CD4-positive, CD25-positive, alpha-beta regulatory T cell (primary cell): Measurements from ENCODE around the gene COL17A1. TPM values are rescaled to one million over a fixed set of nuclear protein-coding genes. Genes with fewer than 3 reads are reported as not detected.

Experiments used
- ATAC-seq, 2 donors: fragments of 150-1000 bp; cut with Tn5 transposase; one replicate each; pipeline ENCODE4 v1.10.0; 2021; ENCODE audit warnings: low read depth in 2 of 2, moderate number of reproducible peaks in 2 of 2, moderate library complexity in 1 of 2
- DNase-seq, 3 donors: peaks; one replicate each; pipeline versions ENCODE4 v3.0.0 to v3.0.0-alpha.2; 2012 to 2022; ENCODE audit warnings: mixed read lengths in 1 of 3
- H3K27ac ChIP-seq: one replicate; pipeline ENCODE4 v1.7.0; 2013; ENCODE audit warnings: mild to moderate bottlenecking, low read length; ENCODE audit not compliant: insufficient read depth, poor library complexity, severe bottlenecking
- H3K27me3 ChIP-seq: one replicate; pipeline ENCODE4 v1.7.0; 2013; ENCODE audit warnings: low read length; ENCODE audit not compliant: control insufficient read depth, insufficient read depth
- H3K36me3 ChIP-seq: one replicate; pipeline ENCODE4 v1.7.0; 2013; ENCODE audit warnings: mild to moderate bottlenecking, low read length, moderate library complexity; ENCODE audit not compliant: control insufficient read depth, insufficient read depth
- H3K4me1 ChIP-seq: 2 replicates; pipeline ENCODE4 v1.7.0; 2013; ENCODE audit warnings: mild to moderate bottlenecking, low read length; ENCODE audit not compliant: insufficient read depth, control insufficient read depth, poor library complexity, severe bottlenecking
- H3K4me3 ChIP-seq: one replicate; pipeline ENCODE4 v1.7.0; 2013; ENCODE audit warnings: low read depth, mild to moderate bottlenecking, low read length, moderate library complexity
- H3K9me3 ChIP-seq, 2 experiments: 1 replicate in 1 of 2; 2 replicates in 1 of 2; pipeline ENCODE4 v1.7.0; 2013; ENCODE audit warnings: low read length in 2 of 2, mild to moderate bottlenecking in 1 of 2, moderate library complexity in 1 of 2; ENCODE audit not compliant: control insufficient read depth in 2 of 2
- H3K27ac Mint-ChIP-seq, 3 donors: one replicate each; pipeline ENCODE4 v1.8.0; 2020 to 2022; ENCODE audit warnings: mild to moderate bottlenecking in 3 of 3, mixed read lengths in 3 of 3, moderate library complexity in 2 of 3
- H3K27me3 Mint-ChIP-seq: one replicate; pipeline ENCODE4 v1.8.0; 2022; ENCODE audit warnings: mild to moderate bottlenecking, mixed read lengths
- H3K36me3 Mint-ChIP-seq: one replicate; pipeline ENCODE4 v1.8.0; 2020; ENCODE audit warnings: mixed read lengths
- H3K4me1 Mint-ChIP-seq, 4 donors: one replicate each; pipeline ENCODE4 v1.8.0; 2020 to 2022; ENCODE audit warnings: mixed read lengths in 4 of 4, mild to moderate bottlenecking in 1 of 4
- H3K4me3 Mint-ChIP-seq, 4 donors: one replicate each; pipeline ENCODE4 v1.8.0; 2020 to 2022; ENCODE audit warnings: mild to moderate bottlenecking in 4 of 4, mixed read lengths in 4 of 4, moderate library complexity in 3 of 4
- H3K9me3 Mint-ChIP-seq, 7 donors: one replicate each; pipeline ENCODE4 v1.8.0; 2020 to 2022; ENCODE audit warnings: mixed read lengths in 7 of 7, mild to moderate bottlenecking in 3 of 7, moderate library complexity in 2 of 7
- polyA plus RNA-seq, 4 donors: library from polyadenylated mRNA; unstranded; fragments of 300-500 nt; fragmentation: Illumina TruSeq; gene quantifications; one replicate each; pipeline ENCODE4 v1.2.3, GENCODE V29; 2021
- total RNA-seq: library from RNA; stranded (reverse); gene quantifications from one replicate; pipeline ENCODE4 v1.2.3, GENCODE V29; 2022

Gene COL17A1
- total and polyA plus RNA-seq, 5 donors from 2014 or later = 0.24 TPM; not detected in 4

GRCh38 chr10:103991393-103992128 is 94.1 kb downstream of the COL17A1 start:
- H3K27ac ChIP-seq = no peak overlapping the region
- no peak overlapping the region for H3K4me3 ChIP-seq
- H3K27me3 ChIP-seq = no peaks in the 10 kb centered on the region
- Mint-ChIP-seq H3K4me3 (no peak overlapping the region), H3K27me3 (no peaks in the 10 kb centered on the region), H3K36me3 (peaks cover 17% of the 10 kb centered on the region), H3K4me1 (peaks cover 28 to 52% (median 36%) of the 10 kb centered on the region in 4 donors), H3K9me3 (no peaks in the 10 kb centered on the region), H3K27ac (no peak overlapping the region)
- H3K36me3 ChIP-seq = peaks cover 16% of the 10 kb centered on the region
- ATAC-seq = no peak
- no peaks in the 10 kb centered on the region for H3K9me3 ChIP-seq
- peaks cover 4% of the 10 kb centered on the region for H3K4me1 ChIP-seq
- DNase-seq = no peak

DNA sequence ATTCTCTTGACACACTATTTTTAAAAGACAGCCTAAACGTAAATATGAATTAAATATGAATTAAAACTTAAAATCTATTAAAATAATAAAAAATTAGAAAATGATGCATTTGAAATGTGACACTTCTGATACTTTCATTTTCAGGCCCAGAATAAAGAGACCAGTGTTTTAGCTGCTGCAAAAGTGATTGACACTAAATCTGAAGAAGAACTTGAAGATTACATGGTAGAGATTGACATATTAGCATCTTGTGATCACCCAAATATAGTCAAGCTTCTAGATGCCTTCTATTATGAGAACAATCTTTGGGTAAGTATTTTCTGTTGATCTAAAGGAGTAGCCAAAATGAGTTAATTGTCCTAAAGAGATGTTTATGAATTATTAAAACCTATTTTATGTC is 95.1 kb downstream of the COL17A1 start:
- no peaks in the 10 kb centered on the region for H3K9me3 ChIP-seq
- no peak overlapping the region for H3K4me3 ChIP-seq
- peaks cover 9% of the 10 kb centered on the region for H3K4me1 ChIP-seq
- ATAC-seq = no peak
- no peaks in the 10 kb centered on the region for H3K27me3 ChIP-seq
- Mint-ChIP-seq H3K4me1 (peaks cover 23 to 52% (median 39%) of the 10 kb centered on the region in 4 donors), H3K27me3 (no peaks in the 10 kb centered on the region), H3K4me3 (no peak overlapping the region), H3K27ac (peak overlapping the region in 1 of 3 donors; percentile 66), H3K36me3 (peaks cover 16% of the 10 kb centered on the region), H3K9me3 (no peaks in the 10 kb centered on the region)
- peaks cover 15% of the 10 kb centered on the region for H3K36me3 ChIP-seq
- H3K27ac ChIP-seq = no peak overlapping the region
- no peak for DNase-seq

DNA sequence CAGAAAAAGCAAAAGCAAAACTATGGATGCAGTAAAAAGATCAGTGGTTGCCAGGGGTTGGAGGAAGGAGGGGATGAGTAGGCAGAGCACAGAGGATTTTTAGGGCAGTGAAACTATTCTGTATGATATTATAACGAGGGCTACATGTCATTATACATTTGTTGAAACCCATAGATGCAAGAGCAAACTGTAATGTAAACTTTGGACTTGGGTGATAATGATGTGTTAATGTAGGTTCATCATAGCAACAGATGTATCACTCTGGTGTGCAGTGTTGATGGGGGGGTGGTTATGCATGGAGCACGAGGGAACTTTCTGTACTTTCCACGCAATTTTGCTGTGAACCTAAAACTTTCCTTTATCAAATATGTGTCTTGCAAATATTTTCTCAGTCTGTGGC is 95.6 kb downstream of the COL17A1 start:
- peak overlapping the region in 2 of 3 donors; percentile 15 to 66 for H3K27ac Mint-ChIP-seq
- no peak overlapping the region for H3K4me3 Mint-ChIP-seq
- H3K4me1 Mint-ChIP-seq = peaks cover 22 to 52% (median 41%) of the 10 kb centered on the region in 4 donors

DNA sequence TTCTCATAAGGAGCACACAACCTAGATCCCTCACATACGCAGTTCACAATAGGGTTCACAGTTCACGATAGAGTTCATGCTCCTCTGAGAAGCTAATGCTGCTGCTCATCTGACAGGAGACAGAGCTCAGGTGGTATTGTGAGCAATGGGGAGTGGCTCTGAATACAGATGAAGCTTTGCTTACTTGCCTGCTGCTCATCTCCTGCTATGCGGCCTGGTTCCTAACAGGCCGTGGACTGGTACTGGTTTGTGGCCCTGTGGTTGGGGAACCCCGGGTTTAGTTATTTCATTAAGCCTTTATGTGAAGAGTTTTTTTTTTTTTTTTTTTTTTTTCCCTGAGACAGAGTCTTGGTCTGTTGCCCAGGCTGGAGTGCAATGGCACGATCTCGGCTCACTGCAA is 99.3 kb downstream of the COL17A1 start:
- no peak for DNase-seq
- Histone ChIP-seq H3K36me3 (peaks cover 3% of the 10 kb centered on the region), H3K27ac (no peak overlapping the region), H3K9me3 (no peaks in the 10 kb centered on the region), H3K4me3 (no peak overlapping the region), H3K27me3 (no peaks in the 10 kb centered on the region), H3K4me1 (peaks cover 32% of the 10 kb centered on the region)
- H3K4me3 Mint-ChIP-seq = peak overlapping the region in 2 of 4 donors; percentile 22 to 42
- no peaks in the 10 kb centered on the region for H3K9me3 Mint-ChIP-seq
- no peak for ATAC-seq
- H3K36me3 Mint-ChIP-seq = peaks cover 3% of the 10 kb centered on the region
- no peak overlapping the region for H3K27ac Mint-ChIP-seq
- H3K27me3 Mint-ChIP-seq = no peaks in the 10 kb centered on the region
- H3K4me1 Mint-ChIP-seq = peaks cover 47 to 78% (median 65%) of the 10 kb centered on the region in 4 donors

More for the DNA sequence above, 95.6 kb downstream of the COL17A1 start:
- ATAC-seq (no peak), DNase-seq (no peak)
- H3K27me3 ChIP-seq = no peaks in the 10 kb centered on the region
- Mint-ChIP-seq H3K27me3 (no peaks in the 10 kb centered on the region), H3K36me3 (peaks cover 16% of the 10 kb centered on the region), H3K9me3 (no peaks in the 10 kb centered on the region)
- no peaks in the 10 kb centered on the region for H3K9me3 ChIP-seq
- peaks cover 15% of the 10 kb centered on the region for H3K36me3 ChIP-seq
- H3K27ac ChIP-seq = no peak overlapping the region
- peaks cover 10% of the 10 kb centered on the region for H3K4me1 ChIP-seq
- H3K4me3 ChIP-seq = no peak overlapping the region

- H3K27me3 ChIP-seq = no peaks in the 10 kb centered on the region
- DNase-seq (no peak), ATAC-seq (no peak)
- no peaks in the 10 kb centered on the region for H3K9me3 ChIP-seq
- Mint-ChIP-seq H3K4me3 (no peak overlapping the region), H3K9me3 (no peaks in the 10 kb centered on the region), H3K27ac (no peak overlapping the region), H3K4me1 (peaks cover 53 to 83% (median 71%) of the 10 kb centered on the region in 4 donors), H3K27me3 (no peaks in the 10 kb centered on the region), H3K36me3 (peaks cover 1% of the 10 kb centered on the region)
- H3K36me3 ChIP-seq = no peaks in the 10 kb centered on the region
- no peak overlapping the region for H3K27ac ChIP-seq
- no peak overlapping the region for H3K4me3 ChIP-seq
- peaks cover 32% of the 10 kb centered on the region for H3K4me1 ChIP-seq
These were observed 100.0 kb downstream of the COL17A1 start for GRCh38 chr10:103985726-103986125.

- peak; percentile 77 to 78 for ATAC-seq
- Histone ChIP-seq H3K4me3 (peak overlapping the region; percentile 63), H3K36me3 (no peaks in the 10 kb centered on the region), H3K9me3 (no peaks in the 10 kb centered on the region), H3K27me3 (no peaks in the 10 kb centered on the region), H3K27ac (peak overlapping the region; percentile 72), H3K4me1 (peaks cover 32% of the 10 kb centered on the region)
- Mint-ChIP-seq H3K27me3 (no peaks in the 10 kb centered on the region), H3K27ac (peak overlapping the region; percentile 17 to 80 (median 52)), H3K36me3 (no peaks in the 10 kb centered on the region), H3K4me1 (peaks cover 58 to 78% (median 68%) of the 10 kb centered on the region in 4 donors), H3K4me3 (peak overlapping the region; percentile 40 to 59 (median 49)), H3K9me3 (peaks cover 0 to 2% (median 0%) of the 10 kb centered on the region in 7 donors)
- DNase-seq = peak in 2 of 3 donors; percentile 25 to 75
These were observed 102.2 kb downstream of the COL17A1 start for GRCh38 chr10:103983367-103983911.

- Mint-ChIP-seq H3K9me3 (peaks cover 0 to 2% (median 0%) of the 10 kb centered on the region in 7 donors), H3K36me3 (no peaks in the 10 kb centered on the region), H3K4me3 (peak overlapping the region in 1 of 4 donors; percentile 50), H3K27me3 (no peaks in the 10 kb centered on the region), H3K4me1 (peaks cover 52 to 74% (median 65%) of the 10 kb centered on the region in 4 donors), H3K27ac (peak overlapping the region; percentile 50 to 80 (median 52))
- H3K36me3 ChIP-seq = no peaks in the 10 kb centered on the region
- H3K4me1 ChIP-seq = peaks cover 35% of the 10 kb centered on the region
- H3K27me3 ChIP-seq = no peaks in the 10 kb centered on the region
- H3K4me3 ChIP-seq = peak overlapping the region; percentile 63
- DNase-seq (no peak), ATAC-seq (no peak)
- no peak overlapping the region for H3K27ac ChIP-seq
- H3K9me3 ChIP-seq = no peaks in the 10 kb centered on the region
These were observed 103.0 kb downstream of the COL17A1 start for GRCh38 chr10:103982639-103983038.
